Neutrophil (primary cell): ENCODE data around the gene SH3GL2.

Source experiments
- H3K27ac ChIP-seq: fragments of 200-600 bp; sonication (generic); 2 replicates; pipeline ENCODE4 v1.5.1; 2016; ENCODE audit warnings: mild to moderate bottlenecking, moderate library complexity
- H3K27me3 ChIP-seq: fragments of 200-600 bp; sonication (generic); 2 replicates; pipeline ENCODE4 v1.6.0; 2016; ENCODE audit warnings: mild to moderate bottlenecking
- H3K36me3 ChIP-seq: fragments of 200-600 bp; sonication (generic); 2 replicates; pipeline ENCODE4 v1.5.1; 2017
- H3K4me1 ChIP-seq, 2 experiments: fragments of 200-600 bp in 1 of 2; sonication (generic) in 1 of 2; 1 replicate in 1 of 2; 2 replicates in 1 of 2; pipeline versions ENCODE4 v1.5.1 to v1.6.1; 2013 to 2016; ENCODE audit warnings: low read depth in 1 of 2, low read length in 1 of 2, mild to moderate bottlenecking in 1 of 2, moderate library complexity in 1 of 2; ENCODE audit not compliant: control insufficient read depth in 1 of 2, insufficient read depth in 1 of 2
- H3K4me3 ChIP-seq, 2 experiments: fragments of 200-600 bp in 1 of 2; sonication (generic) in 1 of 2; 1 replicate in 1 of 2; 2 replicates in 1 of 2; pipeline ENCODE4 v1.5.1; 2013 to 2016; ENCODE audit warnings: low read depth in 1 of 2, low read length in 1 of 2, mild to moderate bottlenecking in 1 of 2, moderate library complexity in 1 of 2
- H3K9me3 ChIP-seq: fragments of 200-600 bp; sonication (generic); 2 replicates; pipeline ENCODE4 v1.5.1; 2016
- CTCF ChIP-seq: fragments of 200-600 bp; sonication (generic); IDR thresholded peaks from 2 replicates; pipeline ENCODE4 v1.5.1; 2016; ENCODE audit warnings: antibody characterized with exemption

The SH3GL2 gene

DNA sequence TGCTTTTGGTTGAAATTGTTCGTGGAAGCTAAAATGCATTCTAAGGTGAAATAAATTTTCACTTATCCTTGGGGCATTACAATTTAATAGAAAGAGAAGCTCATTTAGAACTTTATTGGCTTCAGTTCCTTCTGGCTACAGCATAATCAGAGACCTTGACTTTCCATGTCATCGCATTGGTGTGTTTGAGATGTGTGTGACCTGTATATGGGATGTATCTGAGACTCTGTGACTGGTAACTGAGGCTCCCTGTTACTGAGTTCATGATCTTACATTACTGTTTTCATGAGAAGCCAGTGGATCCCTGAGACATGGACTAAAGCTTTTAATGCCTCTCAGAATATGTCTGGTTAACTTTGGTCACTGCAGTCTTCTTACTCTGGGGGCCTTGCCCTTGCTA lies 32.5 kb downstream of the SH3GL2 start:
- H3K4me1 ChIP-seq = no peaks in the 10 kb centered on the region
- no peak overlapping the region for H3K4me3 ChIP-seq
- H3K9me3 ChIP-seq = no peaks in the 10 kb centered on the region
- no peaks in the 10 kb centered on the region for H3K27me3 ChIP-seq
- no peak overlapping the region for H3K27ac ChIP-seq
- TF ChIP-seq CTCF = no peak
- H3K36me3 ChIP-seq = no peaks in the 10 kb centered on the region

DNA sequence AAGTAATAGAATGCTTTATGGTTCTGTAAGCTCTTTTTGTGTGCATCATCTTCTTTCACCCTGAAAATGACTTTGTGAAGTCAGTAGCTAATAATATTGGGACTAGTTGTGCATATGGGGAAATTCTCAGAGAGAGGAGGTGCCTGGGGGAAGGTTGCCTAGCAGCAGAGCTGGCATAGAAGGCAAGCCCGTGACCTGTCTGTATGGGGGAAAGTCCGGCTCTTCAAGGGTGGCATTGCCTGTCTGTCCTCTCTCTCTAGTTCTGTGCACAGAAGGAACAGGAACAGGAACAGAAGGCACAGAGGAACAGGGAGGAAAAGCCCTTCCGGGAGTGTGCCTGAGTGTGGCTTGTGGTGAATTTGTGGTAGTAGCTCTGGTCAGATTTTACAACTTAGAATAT lies 33.1 kb downstream of the SH3GL2 start:
- no peaks in the 10 kb centered on the region for H3K4me1 ChIP-seq
- no peak for TF ChIP-seq CTCF
- H3K27me3 ChIP-seq = no peaks in the 10 kb centered on the region
- no peaks in the 10 kb centered on the region for H3K36me3 ChIP-seq
- no peak overlapping the region for H3K4me3 ChIP-seq
- H3K9me3 ChIP-seq = no peaks in the 10 kb centered on the region
- no peak overlapping the region for H3K27ac ChIP-seq

- no peak overlapping the region for H3K27ac ChIP-seq
- no peak for TF ChIP-seq CTCF
- no peaks in the 10 kb centered on the region for H3K4me1 ChIP-seq
- H3K36me3 ChIP-seq = no peaks in the 10 kb centered on the region
- no peak overlapping the region for H3K4me3 ChIP-seq
- H3K27me3 ChIP-seq = no peaks in the 10 kb centered on the region
- H3K9me3 ChIP-seq = no peaks in the 10 kb centered on the region
Observed at GRCh38 chr9:17613758-17614157, 34.9 kb downstream of the SH3GL2 start.

DNA sequence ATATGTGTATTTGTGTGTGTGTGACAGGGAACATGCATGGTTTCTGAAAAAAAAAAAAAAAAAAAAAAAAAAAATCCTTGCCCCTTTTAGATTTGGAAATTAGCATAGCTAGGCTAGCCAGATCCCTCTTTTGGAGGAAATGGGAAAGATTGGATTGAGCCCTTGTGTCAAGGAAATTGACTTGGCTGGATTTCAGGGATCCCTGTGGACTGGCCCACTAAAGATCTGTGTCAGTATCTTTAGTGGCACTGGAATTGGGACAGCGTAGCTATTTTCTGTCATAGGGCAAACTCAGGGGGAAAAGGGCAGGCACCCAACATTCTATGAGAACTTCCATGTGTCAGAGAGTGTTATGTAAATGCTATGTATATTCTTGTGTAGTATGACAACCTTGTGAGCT lies 35.4 kb downstream of the SH3GL2 start:
- Histone ChIP-seq H3K9me3 (no peaks in the 10 kb centered on the region), H3K4me1 (no peaks in the 10 kb centered on the region), H3K27me3 (no peaks in the 10 kb centered on the region), H3K36me3 (no peaks in the 10 kb centered on the region), H3K4me3 (no peak overlapping the region), H3K27ac (no peak overlapping the region)
- no peak for TF ChIP-seq CTCF

DNA sequence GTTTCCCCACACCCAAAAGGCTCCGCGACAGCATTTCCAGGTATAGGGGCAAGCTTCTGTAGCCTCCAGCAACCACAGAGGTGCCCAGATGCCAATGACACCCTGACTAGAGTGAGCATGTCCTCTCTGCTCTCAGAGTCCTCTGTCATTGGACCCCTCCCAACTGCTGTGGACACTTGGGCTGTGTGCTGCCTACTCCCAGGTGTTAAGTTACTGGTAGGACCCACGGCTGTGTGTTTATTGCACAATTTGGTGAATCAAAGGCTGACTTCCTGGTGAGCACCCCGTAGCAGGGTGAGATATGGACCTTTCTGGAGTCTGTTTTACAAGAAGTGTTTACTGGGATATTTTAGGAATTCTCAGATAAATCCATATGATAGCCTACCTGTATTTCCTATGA lies 36.0 kb downstream of the SH3GL2 start:
- no peaks in the 10 kb centered on the region for H3K9me3 ChIP-seq
- no peak for TF ChIP-seq CTCF
- H3K36me3 ChIP-seq = no peaks in the 10 kb centered on the region
- no peak overlapping the region for H3K27ac ChIP-seq
- H3K27me3 ChIP-seq = no peaks in the 10 kb centered on the region
- no peaks in the 10 kb centered on the region for H3K4me1 ChIP-seq
- H3K4me3 ChIP-seq = no peak overlapping the region

DNA sequence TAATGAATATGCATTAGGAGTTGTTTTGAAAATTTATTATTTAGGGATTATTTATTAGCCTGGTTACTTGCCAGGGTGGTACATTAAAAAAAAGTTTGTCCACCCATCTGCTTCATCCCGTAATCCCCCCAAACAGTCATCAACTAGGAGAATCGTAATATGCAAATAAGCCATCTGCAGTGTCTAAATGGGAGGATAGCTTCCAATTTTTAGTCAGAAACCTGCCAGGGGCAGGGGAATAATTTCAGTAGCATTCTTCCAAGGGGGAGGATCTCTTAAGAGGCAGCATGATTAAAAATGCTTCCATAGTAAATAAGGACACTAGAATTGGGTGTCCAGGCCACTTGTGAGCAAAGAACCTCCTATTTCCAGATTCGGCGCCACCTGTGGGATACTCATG lies 43.3 kb downstream of the SH3GL2 start:
- no peaks in the 10 kb centered on the region for H3K4me1 ChIP-seq
- no peaks in the 10 kb centered on the region for H3K27me3 ChIP-seq
- no peak overlapping the region for H3K4me3 ChIP-seq
- no peaks in the 10 kb centered on the region for H3K9me3 ChIP-seq
- no peaks in the 10 kb centered on the region for H3K36me3 ChIP-seq
- no peak overlapping the region for H3K27ac ChIP-seq
- TF ChIP-seq CTCF = no peak
